Esophagus squamous epithelium (tissue), 5 donors: ENCODE results near the gene GALNT16. TPM values are rescaled to one million over a fixed set of nuclear protein-coding genes. Genes with fewer than 3 reads are reported as not detected.

Experiments
- DNase-seq: peaks from one replicate; lab custom pipeline; 2025; lab: John Stamatoyannopoulos, UW
- H3K27ac ChIP-seq, 4 donors: fragments of 200-600 bp; sonication (generic); one replicate each; pipeline ENCODE4 v1.5.1; 2016 to 2019; ENCODE audit warnings: mild to moderate bottlenecking in 1 of 4
- H3K27me3 ChIP-seq, 4 donors: fragments of 200-600 bp; sonication (generic); 1 replicate in 3 of 4; 2 replicates in 1 of 4; pipeline versions ENCODE4 v1.5.1 to v1.6.0; 2017 to 2021; ENCODE audit warnings: antibody characterized with exemption in 1 of 4
- H3K36me3 ChIP-seq, 3 donors: fragments of 200-600 bp; sonication (generic); one replicate each; pipeline ENCODE4 v1.5.1; 2016 to 2019
- H3K4me1 ChIP-seq, 3 donors: fragments of 200-600 bp; sonication (generic); one replicate each; pipeline ENCODE4 v1.5.1; 2017 to 2019
- H3K4me3 ChIP-seq, 4 donors: fragments of 200-600 bp; sonication (generic); 1 replicate in 3 of 4; 2 replicates in 1 of 4; pipeline ENCODE4 v1.5.1; 2016 to 2019; ENCODE audit warnings: mild to moderate bottlenecking in 2 of 4, moderate library complexity in 1 of 4
- H3K9me3 ChIP-seq, 3 donors: fragments of 200-600 bp; sonication (generic); one replicate each; pipeline ENCODE4 v1.5.1; 2016 to 2019
- CTCF ChIP-seq, 6 experiments: fragments of 450-650 bp in 4 of 6; fragments of 200-600 bp in 2 of 6; sonication (generic) in 2 of 6; IDR thresholded peaks; one replicate each; pipeline ENCODE4 v1.5.1; 2016 to 2019; ENCODE audit warnings: antibody characterized with exemption in 6 of 6, mild to moderate bottlenecking in 4 of 6, moderate library complexity in 4 of 6
- POLR2A ChIP-seq, 4 donors: fragments of 450-650 bp; IDR thresholded peaks; one replicate each; pipeline ENCODE4 v1.6.1; 2017; ENCODE audit warnings: antibody characterized with exemption in 4 of 4, mild to moderate bottlenecking in 4 of 4, moderate library complexity in 3 of 4
- WGBS, 2 donors: methylation state at CpG; one replicate each; pipeline ENCODE4 v1.1.5; 2018; 5-methylcytosine and 5-hydroxymethylcytosine counted together
- intact Hi-C: fragments of 100-400 bp; cut with DNase I; formaldehyde crosslinking; loops from one replicate; pipeline ENCODE4 v1.15.0; 2022
- total RNA-seq, 4 donors: library from RNA; depleted of rRNA; stranded (reverse); fragments of >200 nt; gene quantifications; one replicate each; pipeline ENCODE4 v1.1.0, GENCODE V29; 2016
- donor health status: DM: yes; HTN: yes; CAD: no.

Gene GALNT16
- total RNA-seq, 4 donors from 2014 or later = 0.11 to 2.7 (median 1.3) TPM

DNA sequence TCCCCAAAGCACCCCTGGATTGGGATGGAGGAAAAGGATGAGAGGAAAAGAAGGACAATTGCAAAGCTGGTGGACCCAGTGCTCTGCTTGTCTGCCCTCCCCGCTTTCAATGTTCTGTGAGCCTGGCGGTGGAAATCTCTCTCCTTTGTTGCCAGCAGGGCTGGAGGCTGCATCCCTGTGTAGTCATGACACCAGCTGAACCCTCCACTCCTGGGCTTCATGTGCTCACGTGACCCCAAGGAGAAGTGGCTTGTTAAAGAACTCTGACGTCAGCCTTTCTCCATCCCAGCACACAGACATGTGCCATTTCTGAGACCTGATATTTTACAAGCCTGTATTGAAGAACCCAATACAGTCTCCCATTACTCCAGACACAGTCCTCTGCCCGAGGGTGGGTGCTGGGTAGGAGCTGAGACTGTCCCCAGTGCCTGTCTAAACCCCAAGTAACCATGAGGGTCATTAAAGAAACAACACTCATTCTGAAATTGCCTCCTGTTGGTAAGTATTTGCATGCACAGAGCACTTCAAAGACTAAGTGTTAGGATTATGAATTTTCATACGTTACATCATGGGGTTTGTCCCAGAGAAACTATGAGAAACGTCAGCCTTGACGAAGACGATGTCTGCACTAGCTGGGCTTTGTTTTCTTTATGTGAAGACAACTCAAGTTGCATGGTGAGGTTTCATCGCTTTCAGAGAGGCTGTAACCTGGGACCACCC, 21.7 kb downstream of the GALNT16 start:
- no peaks in the 10 kb centered on the region for H3K27me3 ChIP-seq
- H3K36me3 ChIP-seq = no peaks in the 10 kb centered on the region
- H3K4me1 ChIP-seq = no peaks in the 10 kb centered on the region
- TF ChIP-seq POLR2A (IDR thresholded peaks at IDR 0.05) (no peak), CTCF (IDR thresholded peaks at IDR 0.05) (no peak)
- H3K9me3 ChIP-seq = no peaks in the 10 kb centered on the region
- H3K27ac ChIP-seq = no peak overlapping the region
- no peak overlapping the region for H3K4me3 ChIP-seq
- no peak for DNase-seq
- intact Hi-C loops = no loop called here
- 68 to 71% methylated on average over 9 to 10 of the region's 10 CpGs for WGBS, 2 donors

GRCh38 chr14:69282448-69282847, 22.5 kb downstream of the GALNT16 start:
- H3K36me3 ChIP-seq = no peaks in the 10 kb centered on the region
- DNase-seq = no peak
- WGBS, 2 donors = 94 to 97% methylated on average over 6 of the region's 6 CpGs
- no peak overlapping the region for H3K27ac ChIP-seq
- H3K4me3 ChIP-seq = no peak overlapping the region
- TF ChIP-seq POLR2A (IDR thresholded peaks at IDR 0.05) = no peak
- no peak for TF ChIP-seq CTCF (IDR thresholded peaks at IDR 0.05)
- intact Hi-C loops = no loop called here
- H3K4me1 ChIP-seq = peaks cover 0 to 7% (median 0%) of the 10 kb centered on the region in 3 donors
- no peaks in the 10 kb centered on the region for H3K27me3 ChIP-seq
- H3K9me3 ChIP-seq = no peaks in the 10 kb centered on the region

DNA sequence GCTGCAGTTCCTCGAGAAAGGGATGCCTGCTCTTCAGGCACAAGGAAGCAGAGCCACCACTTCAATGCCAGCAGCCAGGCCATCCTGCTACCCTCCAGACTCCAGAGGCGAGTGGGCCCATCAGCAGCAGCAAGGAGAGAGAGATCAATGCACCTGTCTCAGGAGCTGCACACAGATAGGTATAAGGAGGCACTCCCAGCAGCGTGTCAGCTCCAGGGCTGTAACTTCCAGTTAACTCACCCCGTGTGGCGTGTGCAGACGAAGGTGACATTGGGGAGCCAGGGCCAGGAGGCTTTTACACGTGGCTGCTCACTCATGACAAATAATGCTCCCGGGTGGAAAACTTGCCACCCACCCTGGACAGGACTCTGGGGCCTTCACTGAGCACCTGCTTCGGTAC, 24.2 kb downstream of the GALNT16 start:
- H3K36me3 ChIP-seq = no peaks in the 10 kb centered on the region
- WGBS, 2 donors = 0 to 82% methylated on average over 1 to 6 of the region's 9 CpGs
- no peak for DNase-seq
- intact Hi-C loops = no loop called here
- H3K4me3 ChIP-seq = no peak overlapping the region
- no peaks in the 10 kb centered on the region for H3K27me3 ChIP-seq
- no peak overlapping the region for H3K27ac ChIP-seq
- TF ChIP-seq POLR2A (IDR thresholded peaks at IDR 0.05) (no peak), CTCF (IDR thresholded peaks at IDR 0.05) (no peak)
- H3K9me3 ChIP-seq = no peaks in the 10 kb centered on the region
- H3K4me1 ChIP-seq = peaks cover 0 to 18% (median 0%) of the 10 kb centered on the region in 3 donors

GRCh38 chr14:69285661-69286255, 25.8 kb downstream of the GALNT16 start:
- Histone ChIP-seq H3K27ac (no peak overlapping the region), H3K9me3 (no peaks in the 10 kb centered on the region), H3K4me1 (peaks cover 0 to 18% (median 0%) of the 10 kb centered on the region in 3 donors), H3K36me3 (no peaks in the 10 kb centered on the region), H3K27me3 (no peaks in the 10 kb centered on the region), H3K4me3 (no peak overlapping the region)
- TF ChIP-seq CTCF (IDR thresholded peaks at IDR 0.05) (no peak), POLR2A (IDR thresholded peaks at IDR 0.05) (no peak)
- WGBS, 2 donors = 72 to 78% methylated on average over 3 to 5 of the region's 7 CpGs
- intact Hi-C loops = no loop called here
- no peak for DNase-seq
